T-helper 1 cell treated with Interleukin-12 subunit alpha and Interleukin-12 subunit beta and Interleukin-4 antibody, amounts not matched to agents 30 μg/mL and 1 μg/mL, for 36 hours (primary cell): ENCODE results near the gene CHST8.

ENCODE experiments used
- H3K27ac Mint-ChIP-seq: one replicate; pipeline ENCODE4 v1.8.0; 2021; ENCODE audit warnings: mild to moderate bottlenecking, mixed read lengths
- H3K27me3 Mint-ChIP-seq: one replicate; pipeline ENCODE4 v1.8.0; 2021; ENCODE audit warnings: low read depth, mixed read lengths
- H3K36me3 Mint-ChIP-seq: one replicate; pipeline ENCODE4 v1.8.0; 2021; ENCODE audit warnings: low read depth, mixed read lengths
- H3K4me1 Mint-ChIP-seq: one replicate; pipeline ENCODE4 v1.8.0; 2021; ENCODE audit warnings: low read depth, mixed read lengths
- H3K4me3 Mint-ChIP-seq: one replicate; pipeline ENCODE4 v1.8.0; 2021; ENCODE audit warnings: mild to moderate bottlenecking, moderate library complexity, mixed read lengths
- H3K9me3 Mint-ChIP-seq: one replicate; pipeline ENCODE4 v1.8.0; 2021; ENCODE audit warnings: mixed read lengths

CHST8 gene

GRCh38 chr19:33683881-33684537 lies 62.3 kb downstream of the CHST8 start:
- H3K4me1 Mint-ChIP-seq = no peaks in the 10 kb centered on the region
- H3K36me3 Mint-ChIP-seq = no peaks in the 10 kb centered on the region
- H3K27ac Mint-ChIP-seq = no peak overlapping the region
- H3K27me3 Mint-ChIP-seq = peaks cover 11% of the 10 kb centered on the region
- H3K4me3 Mint-ChIP-seq = no peak overlapping the region
- no peaks in the 10 kb centered on the region for H3K9me3 Mint-ChIP-seq

GRCh38 chr19:33684538-33685232 lies 62.9 kb downstream of the CHST8 start:
- no peak overlapping the region for H3K27ac Mint-ChIP-seq

GRCh38 chr19:33685541-33685940 lies 63.8 kb downstream of the CHST8 start:
- no peaks in the 10 kb centered on the region for H3K36me3 Mint-ChIP-seq
- peaks cover 11% of the 10 kb centered on the region for H3K27me3 Mint-ChIP-seq
- no peak overlapping the region for H3K4me3 Mint-ChIP-seq
- H3K9me3 Mint-ChIP-seq = no peaks in the 10 kb centered on the region
- H3K27ac Mint-ChIP-seq = no peak overlapping the region
- no peaks in the 10 kb centered on the region for H3K4me1 Mint-ChIP-seq

More at GRCh38 chr19:33684538-33685232, 62.9 kb downstream of the CHST8 start:
- Mint-ChIP-seq H3K9me3 (no peaks in the 10 kb centered on the region), H3K4me1 (no peaks in the 10 kb centered on the region), H3K27me3 (peaks cover 11% of the 10 kb centered on the region), H3K4me3 (no peak overlapping the region), H3K36me3 (no peaks in the 10 kb centered on the region)

DNA sequence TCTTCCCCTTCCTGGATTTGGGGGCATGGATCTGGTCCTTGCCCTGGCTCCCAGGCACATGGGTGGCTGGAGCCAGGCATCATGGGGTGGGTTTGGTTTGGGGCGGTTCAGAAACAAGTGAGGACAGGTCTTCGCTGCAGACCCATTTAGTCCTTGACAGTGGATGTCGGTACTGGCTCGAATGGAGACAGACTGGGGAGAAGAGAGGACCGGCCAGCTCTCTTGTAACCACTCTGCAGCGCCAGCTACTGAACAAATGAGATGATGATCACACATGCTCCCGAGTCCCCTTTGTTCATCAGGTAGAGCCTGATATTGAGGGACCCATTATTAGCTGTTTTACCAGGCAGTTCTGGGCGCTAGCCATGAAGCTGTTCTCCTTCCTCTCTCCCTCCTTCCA lies 64.5 kb downstream of the CHST8 start:
- H3K27ac Mint-ChIP-seq = no peak overlapping the region
- no peak overlapping the region for H3K4me3 Mint-ChIP-seq
- no peaks in the 10 kb centered on the region for H3K9me3 Mint-ChIP-seq
- H3K27me3 Mint-ChIP-seq = peaks cover 11% of the 10 kb centered on the region
- H3K4me1 Mint-ChIP-seq = no peaks in the 10 kb centered on the region
- H3K36me3 Mint-ChIP-seq = no peaks in the 10 kb centered on the region

DNA sequence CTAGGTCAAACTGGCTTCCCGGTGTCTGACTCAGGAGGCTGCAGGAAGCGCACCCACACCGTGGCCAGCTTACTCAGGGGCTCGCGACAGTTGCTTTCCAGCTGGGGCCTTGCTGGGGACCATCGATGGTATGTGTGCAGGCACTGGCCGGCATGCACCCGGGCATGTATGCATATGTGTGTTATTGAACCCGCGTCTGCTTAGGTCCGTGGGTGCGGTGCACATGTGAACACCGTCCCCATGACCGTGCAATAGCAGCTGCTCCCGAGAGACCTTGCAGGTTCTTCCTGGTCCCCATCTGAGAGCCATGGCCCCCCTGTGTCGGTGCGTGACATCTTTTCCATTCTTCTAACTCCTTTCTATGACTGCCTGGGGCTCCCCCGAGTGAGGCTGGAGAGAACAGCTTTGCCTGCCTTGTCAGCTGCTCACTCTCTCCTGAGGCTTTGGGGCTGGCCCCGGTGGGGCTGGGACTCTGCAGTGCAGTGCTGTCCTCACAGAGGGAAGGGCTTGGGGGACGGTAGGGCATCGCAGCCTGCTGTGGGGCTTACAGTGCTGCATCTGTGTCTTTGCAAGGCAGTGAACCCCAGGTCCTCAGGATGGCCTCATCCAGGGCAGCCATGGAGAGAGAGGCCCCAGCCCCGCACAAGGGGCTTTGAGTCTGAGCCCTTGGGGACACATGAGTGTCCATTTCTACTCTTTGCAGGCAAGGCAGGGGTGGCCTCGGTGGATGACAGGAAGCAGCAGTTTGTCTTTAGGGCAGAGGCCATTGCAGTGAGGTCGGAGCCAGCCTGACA lies 65.1 kb downstream of the CHST8 start:
- Mint-ChIP-seq H3K27ac (no peak overlapping the region), H3K27me3 (peaks cover 11% of the 10 kb centered on the region), H3K4me3 (no peak overlapping the region), H3K36me3 (no peaks in the 10 kb centered on the region), H3K4me1 (no peaks in the 10 kb centered on the region), H3K9me3 (no peaks in the 10 kb centered on the region)

- H3K4me1 Mint-ChIP-seq = no peaks in the 10 kb centered on the region
- H3K27ac Mint-ChIP-seq = no peak overlapping the region
- peaks cover 9% of the 10 kb centered on the region for H3K27me3 Mint-ChIP-seq
- no peak overlapping the region for H3K4me3 Mint-ChIP-seq
- no peaks in the 10 kb centered on the region for H3K9me3 Mint-ChIP-seq
- no peaks in the 10 kb centered on the region for H3K36me3 Mint-ChIP-seq
Observed at GRCh38 chr19:33687481-33688170, 65.9 kb downstream of the CHST8 start.

DNA sequence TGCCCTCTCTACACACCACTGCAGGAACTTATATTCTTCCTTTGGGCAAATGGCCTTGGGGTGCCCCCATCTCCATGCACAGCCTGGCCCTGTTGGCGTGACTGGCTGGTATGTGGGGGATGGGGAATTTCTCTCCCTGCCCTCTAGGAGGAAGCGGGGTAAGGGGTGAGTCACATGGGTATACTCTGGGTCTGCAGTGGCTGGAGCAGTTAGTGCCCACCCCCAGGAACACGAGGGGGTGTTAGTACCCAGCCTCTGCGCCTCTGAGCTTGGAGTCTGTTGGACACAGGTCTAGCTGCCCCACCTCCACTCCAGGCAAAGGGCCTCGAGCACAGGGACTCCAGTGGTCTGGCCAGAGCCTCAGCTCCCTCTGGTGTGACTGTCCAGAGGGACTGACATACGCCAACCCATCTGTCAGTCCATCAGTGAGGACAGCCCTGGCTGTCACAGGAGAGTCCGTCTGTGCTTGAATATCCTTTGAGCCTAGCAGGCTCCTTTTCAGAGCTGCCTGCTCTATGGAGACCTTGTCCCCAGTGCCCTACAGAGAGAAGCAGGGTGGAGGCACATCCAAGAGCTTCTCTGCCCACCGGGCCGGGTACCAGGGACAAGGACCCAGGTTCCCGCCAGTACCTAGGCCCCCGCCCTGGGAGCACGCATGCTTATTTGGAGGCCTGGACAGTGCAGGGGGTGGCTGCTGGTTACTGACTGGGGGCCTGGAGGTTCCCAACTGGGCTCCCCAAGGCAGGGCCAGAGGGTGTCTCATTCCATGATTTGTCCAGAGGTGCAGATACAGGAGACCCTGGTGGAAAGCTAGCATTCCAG lies 66.6 kb downstream of the CHST8 start:
- no peaks in the 10 kb centered on the region for H3K9me3 Mint-ChIP-seq
- H3K27ac Mint-ChIP-seq = no peak overlapping the region
- no peaks in the 10 kb centered on the region for H3K36me3 Mint-ChIP-seq
- H3K4me1 Mint-ChIP-seq = no peaks in the 10 kb centered on the region
- peaks cover 4% of the 10 kb centered on the region for H3K27me3 Mint-ChIP-seq
- H3K4me3 Mint-ChIP-seq = no peak overlapping the region

DNA sequence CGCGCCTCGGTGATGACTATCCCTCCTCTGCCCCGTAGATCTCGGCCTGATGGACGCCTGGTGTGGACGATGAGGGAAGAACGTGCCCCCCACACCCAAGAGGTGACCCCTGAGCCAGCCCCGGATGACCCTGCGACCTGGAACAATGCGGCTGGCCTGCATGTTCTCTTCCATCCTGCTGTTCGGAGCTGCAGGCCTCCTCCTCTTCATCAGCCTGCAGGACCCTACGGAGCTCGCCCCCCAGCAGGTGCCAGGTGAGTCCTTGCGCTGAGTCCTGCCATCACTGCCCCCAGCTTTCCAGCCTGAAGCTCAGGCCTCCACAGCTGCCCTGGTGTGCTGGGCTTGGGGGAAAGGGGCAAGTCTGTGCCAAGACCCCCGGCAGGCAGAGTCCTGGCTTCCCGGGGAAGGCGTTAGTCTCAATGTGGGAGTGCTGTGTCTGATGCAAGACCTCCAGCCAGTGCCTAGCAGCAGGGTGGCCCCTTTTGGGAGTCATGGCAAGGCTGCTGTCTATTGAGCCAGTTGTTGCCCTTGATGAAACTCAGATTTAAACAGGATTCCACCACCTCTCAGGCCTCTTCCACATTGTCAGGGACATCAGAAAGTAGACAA lies 67.5 kb downstream of the CHST8 start:
- H3K9me3 Mint-ChIP-seq = no peaks in the 10 kb centered on the region
- H3K27ac Mint-ChIP-seq = no peak overlapping the region
- H3K27me3 Mint-ChIP-seq = peaks cover 4% of the 10 kb centered on the region
- no peak overlapping the region for H3K4me3 Mint-ChIP-seq
- H3K36me3 Mint-ChIP-seq = no peaks in the 10 kb centered on the region
- no peaks in the 10 kb centered on the region for H3K4me1 Mint-ChIP-seq

- Mint-ChIP-seq H3K9me3 (no peaks in the 10 kb centered on the region), H3K4me3 (no peak overlapping the region), H3K27ac (no peak overlapping the region), H3K27me3 (peaks cover 4% of the 10 kb centered on the region), H3K36me3 (no peaks in the 10 kb centered on the region), H3K4me1 (no peaks in the 10 kb centered on the region)
Observed at GRCh38 chr19:33689868-33690267, 68.1 kb downstream of the CHST8 start.

DNA sequence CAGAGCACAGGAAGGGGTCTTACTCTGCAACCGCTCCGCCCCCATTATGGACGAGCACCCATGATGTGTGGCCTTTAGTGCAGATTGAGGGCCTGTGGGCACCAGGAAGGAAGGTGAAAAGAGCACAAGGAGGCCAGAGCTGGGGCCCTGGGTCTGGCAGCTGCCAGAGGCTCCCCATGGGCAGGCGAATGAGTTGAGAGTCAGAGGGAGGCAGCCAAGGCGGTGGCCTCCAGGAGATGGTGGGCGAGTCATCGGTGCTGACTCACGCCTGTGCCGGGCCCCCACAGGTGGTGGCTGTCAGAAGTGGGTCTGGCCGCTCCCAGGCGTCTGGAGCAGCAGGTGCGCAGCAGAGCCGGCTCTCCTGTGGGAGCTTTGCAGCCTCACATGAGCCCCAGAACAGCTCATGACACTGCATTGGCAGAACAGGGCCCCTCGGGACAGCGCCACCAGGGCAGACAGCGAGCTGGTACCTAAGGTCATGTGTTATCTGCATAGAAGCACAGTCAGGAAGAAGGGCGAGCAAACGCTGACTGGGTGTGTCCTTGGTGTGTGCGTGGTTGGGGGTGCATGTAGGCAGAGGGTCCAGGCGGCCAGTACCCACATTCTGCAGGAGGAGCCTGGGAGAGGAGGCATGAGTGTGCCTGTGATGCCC lies 68.8 kb downstream of the CHST8 start:
- Mint-ChIP-seq H3K4me3 (no peak overlapping the region), H3K27ac (no peak overlapping the region), H3K27me3 (peaks cover 2% of the 10 kb centered on the region)

DNA sequence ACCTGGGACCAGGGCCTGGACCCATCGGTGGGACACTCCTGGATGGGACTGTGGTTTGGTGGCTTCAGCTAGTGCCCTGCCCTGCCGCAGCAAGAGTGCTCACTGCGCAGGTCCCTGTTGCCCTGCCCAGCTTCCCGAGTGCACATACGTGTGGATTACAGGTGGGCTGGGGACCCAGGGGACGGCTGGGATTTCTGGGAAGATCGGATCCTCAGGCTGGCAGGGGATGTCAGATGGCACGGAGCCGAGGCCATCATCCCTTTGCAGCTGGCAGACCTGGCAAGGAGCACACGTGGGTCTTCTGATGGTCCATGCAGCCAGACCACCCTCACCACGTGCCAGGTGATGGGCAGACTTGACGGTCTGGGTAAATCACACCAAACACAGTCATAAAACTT lies 69.3 kb downstream of the CHST8 start:
- no peaks in the 10 kb centered on the region for H3K4me1 Mint-ChIP-seq
- H3K4me3 Mint-ChIP-seq = no peak overlapping the region
- no peaks in the 10 kb centered on the region for H3K9me3 Mint-ChIP-seq
- no peaks in the 10 kb centered on the region for H3K36me3 Mint-ChIP-seq
- H3K27me3 Mint-ChIP-seq = no peaks in the 10 kb centered on the region
- no peak overlapping the region for H3K27ac Mint-ChIP-seq

More for the DNA sequence above, 68.8 kb downstream of the CHST8 start:
- H3K9me3 Mint-ChIP-seq = no peaks in the 10 kb centered on the region
- no peaks in the 10 kb centered on the region for H3K36me3 Mint-ChIP-seq
- H3K4me1 Mint-ChIP-seq = no peaks in the 10 kb centered on the region

DNA sequence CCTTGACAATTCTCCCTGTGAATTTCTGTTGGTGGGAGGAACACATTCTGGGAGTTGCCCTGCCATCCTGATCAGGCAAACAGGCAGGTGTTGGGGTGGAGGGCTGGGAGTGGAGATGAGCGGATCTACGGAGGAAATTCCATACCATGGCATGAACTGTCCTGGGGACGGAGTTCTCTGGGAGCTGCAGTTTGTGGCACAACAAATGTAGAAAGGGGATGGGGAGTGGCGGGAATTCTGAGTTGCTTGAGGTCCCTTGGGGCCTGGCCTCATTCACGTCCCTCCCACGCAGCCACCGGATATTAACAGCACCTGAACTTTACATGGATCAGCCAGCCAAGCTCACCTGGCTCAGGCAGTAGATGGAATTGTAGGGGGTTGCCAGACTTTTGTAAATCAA lies 70.0 kb downstream of the CHST8 start:
- H3K27me3 Mint-ChIP-seq = no peaks in the 10 kb centered on the region
- no peak overlapping the region for H3K4me3 Mint-ChIP-seq
- no peak overlapping the region for H3K27ac Mint-ChIP-seq
- H3K36me3 Mint-ChIP-seq = no peaks in the 10 kb centered on the region
- no peaks in the 10 kb centered on the region for H3K4me1 Mint-ChIP-seq
- no peaks in the 10 kb centered on the region for H3K9me3 Mint-ChIP-seq

GRCh38 chr19:33693678-33694077 lies 71.9 kb downstream of the CHST8 start:
- no peaks in the 10 kb centered on the region for H3K9me3 Mint-ChIP-seq

More at GRCh38 chr19:33693678-33694077, 71.9 kb downstream of the CHST8 start:
- Mint-ChIP-seq H3K27me3 (no peaks in the 10 kb centered on the region), H3K4me3 (no peak overlapping the region), H3K36me3 (no peaks in the 10 kb centered on the region), H3K27ac (no peak overlapping the region), H3K4me1 (no peaks in the 10 kb centered on the region)
